H1 (cell line): ENCODE data around the gene ACTL8. TPM values are rescaled to one million over a fixed set of nuclear protein-coding genes. Genes with fewer than 3 reads are reported as not detected.

ENCODE experiments used
- CTCF ChIA-PET: fragments of 300-600 bp; sonication (Branson Sonifier 250); formaldehyde crosslinking; loops from one replicate; lab custom pipeline; 2021; ENCODE audit not compliant: partially characterized antibody; lab: Charles Lee
- POLR2A ChIA-PET: fragments of 300-600 bp; sonication (Branson Sonifier 250); formaldehyde crosslinking; loops from one replicate; lab custom pipeline; 2021; ENCODE audit warnings: inconsistent platforms; ENCODE audit not compliant: partially characterized antibody; lab: Charles Lee
- DNase-seq, 2 experiments: peaks; one replicate each; pipeline versions ENCODE4 v3.0.0 to v3.0.0-alpha.2; 2010 to 2022; ENCODE audit warnings: low spot score in 2 of 2, low read depth in 1 of 2, mixed read lengths in 1 of 2
- FAIRE-seq: peaks from 2 replicates; lab custom pipeline; 2011; peaks lifted over from hg19 to GRCh38; lab: Jason Lieb, UNC
- H2AFZ ChIP-seq: 2 replicates; pipeline ENCODE4 v1.8.1; 2012; ENCODE audit warnings: low read length, inconsistent platforms
- H2AK5ac ChIP-seq: 2 replicates; pipeline ENCODE4 v1.6.1; 2013; ENCODE audit warnings: low read depth, low read length
- H2BK120ac ChIP-seq: replicated peaks from 2 replicates; pipeline ENCODE3; 2013; ENCODE audit warnings: low read depth, low read length, inconsistent platforms
- H2BK12ac ChIP-seq: 2 replicates; pipeline ENCODE4 v1.6.1; 2013; ENCODE audit warnings: low read depth, low read length
- H2BK15ac ChIP-seq: 2 replicates; pipeline ENCODE4 v1.6.1; 2013; ENCODE audit warnings: low read length
- H2BK20ac ChIP-seq: 2 replicates; pipeline ENCODE4 v1.6.1; 2013; ENCODE audit warnings: low read length
- H2BK5ac ChIP-seq: 2 replicates; pipeline ENCODE4 v1.6.1; 2013; ENCODE audit warnings: low read depth, low read length
- H3K14ac ChIP-seq: 2 replicates; pipeline ENCODE4 v1.6.1; 2013; ENCODE audit warnings: inconsistent platforms; ENCODE audit not compliant: insufficient read length
- H3K18ac ChIP-seq: 2 replicates; pipeline ENCODE4 v1.6.1; 2013; ENCODE audit warnings: low read length; ENCODE audit errors: extremely low read depth
- H3K23ac ChIP-seq: 2 replicates; pipeline ENCODE4 v1.6.1; 2013; ENCODE audit warnings: inconsistent platforms; ENCODE audit not compliant: insufficient read length
- H3K23me2 ChIP-seq: 2 replicates; pipeline ENCODE4 v1.6.1; 2013; ENCODE audit warnings: low read depth, low read length
- H3K27ac ChIP-seq: 2 replicates; pipeline ENCODE4 v1.6.1; 2011; ENCODE audit warnings: low read depth, low read length, inconsistent platforms
- H3K27me3 ChIP-seq, 4 experiments: replicated peaks in 1 of 4; 1 replicate in 1 of 4; 2 replicates in 3 of 4; pipeline versions ENCODE4 v1.6.1 to v1.8.1; 2011 to 2013; ENCODE audit warnings: low read length in 3 of 4, mild to moderate bottlenecking in 3 of 4, inconsistent platforms in 2 of 4, mixed read lengths in 2 of 4, moderate library complexity in 1 of 4; ENCODE audit not compliant: control insufficient read depth in 3 of 4, insufficient read depth in 3 of 4; ENCODE audit errors: extremely low read depth in 1 of 4
- H3K36me3 ChIP-seq, 4 experiments: 2 replicates each; pipeline versions ENCODE4 v1.6.1 to v1.8.1; 2011 to 2013; ENCODE audit warnings: mild to moderate bottlenecking in 4 of 4, low read length in 3 of 4, moderate library complexity in 2 of 4, control low read depth in 1 of 4, inconsistent platforms in 1 of 4; ENCODE audit not compliant: insufficient read depth in 4 of 4, control insufficient read depth in 2 of 4
- H3K4ac ChIP-seq: replicated peaks from 2 replicates; pipeline ENCODE3; 2013; ENCODE audit warnings: low read length, low read depth, mixed read lengths, inconsistent platforms; ENCODE audit not compliant: insufficient read length
- H3K4me1 ChIP-seq, 4 experiments: replicated peaks in 1 of 4; 1 replicate in 1 of 4; 2 replicates in 3 of 4; pipeline versions ENCODE4 v1.6.1 to v1.8.1; 2011 to 2013; ENCODE audit warnings: low read length in 3 of 4, inconsistent platforms in 2 of 4, mixed read lengths in 1 of 4; ENCODE audit not compliant: insufficient read depth in 4 of 4, control insufficient read depth in 3 of 4
- H3K4me2 ChIP-seq, 2 experiments: 2 replicates each; pipeline versions ENCODE4 v1.6.1 to v1.8.1; 2011 to 2013; ENCODE audit warnings: low read depth in 2 of 2, low read length in 2 of 2, control low read depth in 1 of 2, inconsistent platforms in 1 of 2, mild to moderate bottlenecking in 1 of 2; ENCODE audit not compliant: insufficient read depth in 1 of 2
- H3K4me3 ChIP-seq, 4 experiments: fragments of 200-600, 300-600 bp in 1 of 4; sonication (generic), shearing (Covaris generic), sonication (Bioruptor Twin) in 1 of 4; 2 replicates each; pipeline versions ENCODE4 v1.5.1 to v1.8.1; 2011 to 2016; ENCODE audit warnings: low read length in 4 of 4, low read depth in 3 of 4, control low read depth in 2 of 4, inconsistent platforms in 2 of 4, mild to moderate bottlenecking in 2 of 4, mixed read lengths in 1 of 4, moderate library complexity in 1 of 4; ENCODE audit not compliant: insufficient read depth in 2 of 4; ENCODE audit errors: extremely low read depth in 1 of 4
- H3K56ac ChIP-seq: replicated peaks from 2 replicates; pipeline ENCODE3; 2013; ENCODE audit warnings: low read depth, mild to moderate bottlenecking, mixed read lengths, low read length, inconsistent platforms; ENCODE audit not compliant: insufficient read length
- H3K79me1 ChIP-seq: 2 replicates; pipeline ENCODE4 v1.6.1; 2013; ENCODE audit warnings: low read depth, low read length, control low read depth
- H3K79me2 ChIP-seq, 2 experiments: 2 replicates each; pipeline versions ENCODE4 v1.6.1 to v1.8.1; 2012 to 2013; ENCODE audit warnings: low read length in 2 of 2, mild to moderate bottlenecking in 2 of 2, inconsistent platforms in 1 of 2; ENCODE audit not compliant: insufficient read depth in 2 of 2, control insufficient read depth in 1 of 2
- H3K9ac ChIP-seq, 4 experiments: replicated peaks in 1 of 4; 1 replicate in 1 of 4; 2 replicates in 3 of 4; pipeline versions ENCODE4 v1.6.1 to v1.8.1; 2011 to 2013; ENCODE audit warnings: low read depth in 3 of 4, low read length in 3 of 4, control low read depth in 2 of 4, mild to moderate bottlenecking in 2 of 4, moderate library complexity in 2 of 4, inconsistent platforms in 1 of 4; ENCODE audit errors: extremely low read depth in 1 of 4
- H3K9me3 ChIP-seq, 2 experiments: 2 replicates each; pipeline versions ENCODE4 v1.6.1 to v1.8.1; 2012 to 2013; ENCODE audit warnings: mild to moderate bottlenecking in 2 of 2, moderate library complexity in 2 of 2, control low read depth in 1 of 2, inconsistent platforms in 1 of 2, low read depth in 1 of 2, low read length in 1 of 2, mixed read lengths in 1 of 2; ENCODE audit not compliant: insufficient read depth in 2 of 2
- H4K20me1 ChIP-seq, 2 experiments: replicated peaks in 1 of 2; 2 replicates each; pipeline versions ENCODE3 to v1.8.1; 2011 to 2013; ENCODE audit warnings: inconsistent platforms in 2 of 2, low read length in 2 of 2, mild to moderate bottlenecking in 1 of 2; ENCODE audit not compliant: insufficient read depth in 2 of 2, control insufficient read depth in 1 of 2
- H4K5ac ChIP-seq: 2 replicates; pipeline ENCODE4 v1.6.1; 2013; ENCODE audit warnings: low read length, low read depth, mixed read lengths, inconsistent platforms; ENCODE audit not compliant: insufficient read length
- H4K8ac ChIP-seq: 2 replicates; pipeline ENCODE4 v1.8.0; 2013; ENCODE audit warnings: mild to moderate bottlenecking, moderate library complexity, low read length, inconsistent platforms; ENCODE audit not compliant: insufficient read depth; ENCODE audit errors: extremely low read depth
- H4K91ac ChIP-seq: replicated peaks from 2 replicates; pipeline ENCODE3; 2013; ENCODE audit warnings: low read length, mixed read lengths, inconsistent platforms; ENCODE audit not compliant: insufficient read length
- CREB1 ChIP-seq: IDR thresholded peaks from 2 replicates; pipeline ENCODE4 v1.6.1; 2012; ENCODE audit warnings: inconsistent platforms
- EZH2 ChIP-seq: fragments of 200-600 bp; sonication (generic); IDR thresholded peaks from 2 replicates; pipeline ENCODE4 v1.7.1; 2012; ENCODE audit warnings: low read depth, mild to moderate bottlenecking, moderate library complexity, low read length, inconsistent platforms; ENCODE audit not compliant: severe bottlenecking
- WGBS, 2 experiments: shearing (Covaris generic) in 1 of 2; methylation state at CpG; one replicate each; pipeline versions ENCODE4 v1.1.6 to v1.1.7; 2013 to 2015; ENCODE audit warnings: low lambda C conversion rate in 2 of 2, mixed read lengths in 2 of 2, inconsistent platforms in 1 of 2, low coverage in 1 of 2, missing lambda C conversion rate in 1 of 2; ENCODE audit not compliant: insufficient replicate concordance in 2 of 2, insufficient coverage in 1 of 2, insufficient read length in 1 of 2; ENCODE audit errors: extremely low coverage in 1 of 2, missing lambda C conversion rate in 1 of 2; 5-methylcytosine and 5-hydroxymethylcytosine counted together
- polyA plus RNA-seq, 7 experiments: library from polyadenylated mRNA; depleted of rRNA in 3 of 7; stranded (reverse) in 5 of 7; unstranded in 2 of 7; fragments of >200 nt in 5 of 7; fragments of 200-250 nt in 2 of 7; gene quantifications; 1 replicate in 5 of 7; 2 replicates in 1 of 7; 4 replicates in 1 of 7; pipeline versions ENCODE4 v1.2.1 to v1.2.3, GENCODE V29; 2011 to 2013; ENCODE audit warnings: missing spikeins in 2 of 7, mixed read lengths in 2 of 7
- total RNA-seq: library from RNA; stranded (reverse); fragmentation: NEBNext Ultra II Directional; extraction: Animal tissue kit (Norgen Biotek cat#: 25700); gene quantifications from 2 replicates; pipeline ENCODE4 v1.2.1, GENCODE V29; 2021
- TF ChIP-seq, protein P1 (sequence below): IDR thresholded peaks from 2 replicates; pipeline ENCODE4 v1.6.1; 2012; ENCODE audit warnings: inconsistent platforms

The ACTL8 gene
- total and polyA plus RNA-seq, 2 of the 8 experiments (the other 6 are each of a cell fraction or from before 2014, with no cell fraction given) = 0.33 to 0.47 TPM

DNA sequence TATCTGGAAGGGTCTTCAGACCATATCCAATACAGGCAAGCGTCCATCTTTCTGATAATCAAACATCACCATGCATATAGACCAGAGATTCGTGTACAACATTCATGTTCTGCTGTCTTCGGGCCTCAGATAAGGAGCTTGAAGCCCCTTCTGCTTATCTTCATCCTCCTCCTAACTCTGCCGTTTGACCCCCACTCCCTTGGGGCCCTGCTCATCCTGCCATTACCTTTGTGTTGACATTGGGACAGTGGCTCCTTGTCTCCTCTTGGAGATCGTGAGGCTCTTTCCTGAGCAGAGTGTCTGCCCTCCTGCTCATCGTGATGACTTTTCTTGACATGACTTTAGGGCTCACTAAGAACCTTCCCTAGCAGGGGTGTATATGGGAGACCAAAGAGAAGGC, 37.3 kb downstream of the ACTL8 start:
- POLR2A ChIA-PET = no interaction called here
- no peak for FAIRE-seq

More for the DNA sequence above, 37.3 kb downstream of the ACTL8 start:
- Histone ChIP-seq H3K27ac (no peak overlapping the region), H3K4me2 (no peak overlapping the region), H4K91ac (no peak overlapping the region), H4K20me1 (no peaks in the 10 kb centered on the region), H2AK5ac (no peak overlapping the region), H3K9ac (no peak overlapping the region), H2BK12ac (no peak overlapping the region), H4K8ac (no peak overlapping the region), H2BK5ac (no peak overlapping the region), H3K79me2 (no peaks in the 10 kb centered on the region), H3K4ac (no peak overlapping the region), H2BK20ac (no peak overlapping the region), H3K23me2 (no peaks in the 10 kb centered on the region), H3K36me3 (no peaks in the 10 kb centered on the region), H3K4me3 (no peak overlapping the region), H2BK120ac (no peak overlapping the region), H3K23ac (no peak overlapping the region), H3K18ac (no peak overlapping the region), H2BK15ac (no peak overlapping the region), H3K4me1 (peaks cover 0 to 5% (median 3%) of the 10 kb centered on the region in 4 experiments; a peak in 3 of 7 replicates), H3K56ac (no peak overlapping the region), H3K9me3 (no peaks in the 10 kb centered on the region), H3K14ac (no peak overlapping the region), H3K79me1 (no peaks in the 10 kb centered on the region), H4K5ac (no peak overlapping the region), H3K27me3 (no peaks in the 10 kb centered on the region; a peak in 2 of 7 replicates), H2AFZ (no peak overlapping the region)
- 81% methylated on average over 6 of the region's 6 CpGs; no CpG with 5 or more reads in 1 of the 2 experiments for WGBS, 2 experiments
- no peak for DNase-seq
- TF ChIP-seq EZH2 = no peak
- no peak for TF ChIP-seq CREB1
- TF ChIP-seq, protein P1, sequence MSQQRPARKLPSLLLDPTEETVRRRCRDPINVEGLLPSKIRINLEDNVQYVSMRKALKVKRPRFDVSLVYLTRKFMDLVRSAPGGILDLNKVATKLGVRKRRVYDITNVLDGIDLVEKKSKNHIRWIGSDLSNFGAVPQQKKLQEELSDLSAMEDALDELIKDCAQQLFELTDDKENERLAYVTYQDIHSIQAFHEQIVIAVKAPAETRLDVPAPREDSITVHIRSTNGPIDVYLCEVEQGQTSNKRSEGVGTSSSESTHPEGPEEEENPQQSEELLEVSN = no peak
- CTCF ChIA-PET = interaction anchor here (1.0 to 6.2 kb wide), 2 partner anchors 19 to 47 kb away, joined by 3 to 20 read pairs; no protein-coding TSS in a partner anchor
